ENCODE data around the gene TFG. TPM values are rescaled to one million over a fixed set of nuclear protein-coding genes. Genes with fewer than 3 reads are reported as not detected.

Gene TFG
- total and polyA plus RNA-seq, 2 of the 4 experiments (the other 2 are of a cell fraction), result 47.7 to 165 TPM

GRCh38 chr3:100706365-100706764, 2.9 kb upstream of the TFG start:
- no peak overlapping the region for H2AK9ac ChIP-seq (replicated peaks; ENCODE audit: low read depth, low read length, poor library complexity)
- no peak overlapping the region for H3K4me3 ChIP-seq (ENCODE audit: insufficient read depth, low read depth, low read length)
- H2BK120ac ChIP-seq (ENCODE audit: low read depth, low read length), result no peak overlapping the region
- BruUV-seq (replicated peaks), result no TSS peak
- no peak overlapping the region for H3K23ac ChIP-seq (ENCODE audit: low read depth, low read length)
- no peak overlapping the region for H2BK5ac ChIP-seq (ENCODE audit: low read depth, low read length, poor library complexity, severe bottlenecking)
- intact Hi-C loops (cut with micrococcal nuclease), result no loop called here
- H3K56ac ChIP-seq (ENCODE audit: extremely low read depth, insufficient read depth, low read length), result no peak overlapping the region
- in situ Hi-C loops (cut with MboI; ENCODE audit: low sequenced_read_pairs), result no loop called here
- ChIA-PET CTCF (no interaction called here), POLR2A (ENCODE audit: unreplicated experiment) (no interaction called here)
- no peaks in the 10 kb centered on the region for H3K27me3 ChIP-seq (ENCODE audit: control insufficient read depth, insufficient read depth, low read length)
- no peak overlapping the region for H3K27ac ChIP-seq (ENCODE audit: insufficient read depth, low read length)
- no peaks in the 10 kb centered on the region; the same call in none of the 2 replicates for H3K4me1 ChIP-seq (ENCODE audit: control insufficient read depth, insufficient read depth, low read length)
- peaks cover 15% of the 10 kb centered on the region; the same call in 1 of the 2 replicates for H4K20me1 ChIP-seq (ENCODE audit: insufficient read depth, low read length)
- no peak overlapping the region for H3K14ac ChIP-seq (replicated peaks; ENCODE audit: low read depth, low read length)
- no peak overlapping the region for H4K91ac ChIP-seq (ENCODE audit: insufficient read depth, low read depth, low read length)
- H3K9me1 ChIP-seq (ENCODE audit: insufficient read depth, low read length), result no peaks in the 10 kb centered on the region
- H3K4ac ChIP-seq (ENCODE audit: low read depth, low read length), result no peak overlapping the region
- DNase-seq (peak; percentile 13), ATAC-seq (ENCODE audit: low read depth) (no peak)
- peaks cover 0 to 8% of the 10 kb centered on the region in 2 experiments; a peak in 1 of 4 replicates for H3K79me1 ChIP-seq (ENCODE audit: low read depth in 1 of 2, low read length in 2 of 2)
- H2AK5ac ChIP-seq (ENCODE audit: low read depth, low read length), result no peak overlapping the region
- no peaks in the 10 kb centered on the region for H3K9me3 ChIP-seq (ENCODE audit: control insufficient read depth, insufficient read depth, low read length)
- no peak for TF ChIP-seq POLR2A (IDR thresholded peaks at IDR 0.05; ENCODE audit: low read depth, low read length)
- no peak for TF ChIP-seq ELK1 (IDR thresholded peaks at IDR 0.05; ENCODE audit: borderline replicate concordance, low read depth, low read length)
- TF ChIP-seq BHLHE40 (IDR thresholded peaks at IDR 0.05; ENCODE audit: low read depth, low read length), result no peak
- no peak for TF ChIP-seq NFE2L2 (IDR thresholded peaks at IDR 0.05; ENCODE audit: low read depth, low read length)
- TF ChIP-seq RFX5 (IDR thresholded peaks at IDR 0.05; ENCODE audit: low read depth, low read length), result no peak
- no peak for TF ChIP-seq MXI1 (IDR thresholded peaks at IDR 0.05; ENCODE audit: borderline replicate concordance, low read depth, low read length)
- TF ChIP-seq CEBPB (IDR thresholded peaks at IDR 0.05; ENCODE audit: low read depth, low read length), result no peak
- no peak for TF ChIP-seq RAD21 (IDR thresholded peaks at IDR 0.05; ENCODE audit: low read length)
- no peak overlapping the region for H3K4me2 ChIP-seq (ENCODE audit: low read depth, low read length)
- dilution Hi-C loops (cut with HindIII; ENCODE audit: low sequenced_read_pairs, unreplicated experiment), result no loop called here
- no peak overlapping the region for H2AFZ ChIP-seq (replicated peaks; ENCODE audit: low read length, poor library complexity)
- no peak overlapping the region; the same call in 1 of the 2 replicates for H4K5ac ChIP-seq (ENCODE audit: low read depth, low read length)
- no CpG with 5 or more reads among the region's 3 CpGs for WGBS, 2 experiments (ENCODE audit: extremely low coverage in 2 of 2, insufficient read length in 1 of 2)
- no peak overlapping the region for H2BK15ac ChIP-seq (ENCODE audit: low read depth, low read length)
- H3K18ac ChIP-seq (ENCODE audit: low read depth, low read length), result no peak overlapping the region
- H3K9ac ChIP-seq (ENCODE audit: low read depth, low read length), result no peak overlapping the region
- H2BK20ac ChIP-seq (ENCODE audit: low read depth, low read length), result no peak overlapping the region
- 0 out of 2 replicates have a peak, but pooled peaks cover 4% of the 10 kb centered on the region for H3K36me3 ChIP-seq (ENCODE audit: control insufficient read depth, insufficient read depth, low read length)
- no peak overlapping the region for H4K8ac ChIP-seq (ENCODE audit: low read depth in 2 of 2, low read length in 2 of 2)

Data from IMR-90 (cell line).